Bone marrow (tissue), 2 donors: ENCODE results near the gene KRTAP4-2.
"Not testable (repeated sequence)": the region's sequence is repeated elsewhere in the genome, so short reads cannot be mapped to it uniquely, and the experiment has no call there.

Source experiments
- DNase-seq, 2 donors: peaks; one replicate each; lab custom pipeline; 2025; lab: John Stamatoyannopoulos, UW

The KRTAP4-2 gene

GRCh38 chr17:41177727-41178271 is at the start of gene KRTAP4-2:
Gene KRTAP4-2, minus strand, starts transcription at chr17:41178221. Its CDS starts 57 bp downstream, at chr17:41178164.
- DNase-seq, result no peak

DNA sequence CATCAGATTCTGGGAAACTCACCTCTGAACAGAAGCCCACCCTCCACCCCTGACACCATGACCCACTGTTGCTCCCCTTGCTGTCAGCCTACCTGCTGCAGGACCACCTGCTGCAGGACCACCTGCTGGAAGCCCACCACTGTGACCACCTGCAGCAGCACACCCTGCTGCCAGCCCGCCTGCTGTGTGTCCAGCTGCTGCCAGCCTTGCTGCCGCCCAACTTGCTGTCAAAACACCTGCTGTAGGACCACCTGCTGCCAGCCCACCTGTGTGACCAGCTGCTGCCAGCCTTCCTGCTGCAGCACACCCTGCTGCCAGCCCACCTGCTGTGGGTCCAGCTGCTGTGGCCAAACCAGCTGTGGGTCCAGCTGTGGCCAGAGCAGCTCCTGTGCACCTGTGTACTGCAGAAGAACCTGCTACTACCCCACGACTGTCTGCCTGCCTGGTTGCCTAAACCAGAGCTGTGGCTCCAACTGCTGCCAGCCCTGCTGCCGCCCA is 48.6 kb upstream of the KRTAP4-2 start, which contains the start of gene KRTAP9-2:
KRTAP9-2 (plus strand) TSS at position 51 of the 498 bp plus-strand sequence; CDS start at position 58, 7 bp downstream.
- DNase-seq, result not testable (repeated sequence)

DNA sequence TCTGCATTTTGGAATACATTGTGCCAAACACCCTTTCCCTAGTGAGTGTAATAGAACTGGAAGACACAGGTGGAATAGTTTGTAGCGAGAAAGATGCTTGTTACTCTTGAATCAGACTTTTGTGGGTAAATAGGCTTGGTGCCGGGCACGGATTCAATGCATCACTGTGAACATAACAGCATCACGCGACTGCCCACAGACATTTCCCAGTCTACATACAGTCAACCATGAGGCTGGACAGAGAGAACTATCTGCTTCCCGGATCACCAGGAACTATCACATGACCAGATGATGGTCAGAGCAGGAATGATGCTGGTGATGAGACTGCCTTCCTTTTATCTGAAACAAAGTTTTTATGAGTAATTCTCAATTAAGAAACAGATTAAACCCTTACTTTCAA is 48.0 kb upstream of the KRTAP4-2 start:
- no peak for DNase-seq

GRCh38 chr17:41223821-41224220 is 45.8 kb upstream of the KRTAP4-2 start:
- no peak for DNase-seq

DNA sequence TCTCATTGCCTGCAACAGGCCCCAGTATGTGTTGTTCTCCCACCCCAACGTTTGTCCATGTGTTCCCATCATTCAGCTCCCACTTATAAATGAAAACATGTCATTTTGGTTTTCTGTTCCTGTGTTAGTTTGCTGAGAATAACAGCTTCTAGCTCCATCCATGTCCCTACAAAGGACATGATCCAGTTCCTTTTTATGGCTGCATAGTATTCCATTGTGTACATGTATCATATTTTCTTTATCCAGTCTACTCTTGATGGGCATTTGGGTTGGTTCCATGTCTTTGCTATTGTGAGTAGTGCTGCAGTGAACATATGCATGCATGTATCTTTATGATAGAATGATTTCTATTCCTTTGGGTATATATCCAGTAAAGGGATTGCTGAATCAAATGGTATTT is 37.7 kb upstream of the KRTAP4-2 start:
- no peak for DNase-seq

- no peak for DNase-seq
Observed at GRCh38 chr17:41212524-41213169, 34.6 kb upstream of the KRTAP4-2 start.

DNA sequence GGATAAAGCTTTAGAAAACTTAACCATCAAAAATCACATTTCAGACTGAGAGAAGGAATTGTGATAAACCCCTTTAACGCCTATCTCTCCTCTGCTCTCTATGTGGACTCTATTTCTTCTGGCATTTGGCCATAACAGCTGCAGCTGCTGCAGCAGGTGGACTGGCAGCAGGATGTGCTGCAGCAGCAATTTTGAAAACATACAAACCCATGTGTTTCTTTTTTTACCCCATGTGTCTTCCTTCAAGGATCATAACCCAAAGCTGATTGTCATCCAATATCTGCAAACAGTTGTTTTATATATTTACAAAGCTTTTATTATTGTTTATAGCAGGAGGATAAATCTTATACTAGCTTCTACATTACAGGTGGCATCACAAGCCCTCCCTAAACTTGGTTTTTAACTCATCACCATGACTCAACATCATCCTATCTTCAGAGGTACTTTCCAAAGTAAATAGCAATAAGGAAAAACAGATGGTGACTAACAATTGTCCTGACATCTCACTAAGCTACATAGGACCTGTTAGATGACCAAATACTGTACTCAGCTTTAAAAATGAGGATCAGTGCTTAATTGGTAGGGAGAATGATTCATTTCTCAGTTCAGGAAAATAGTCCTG is 33.9 kb upstream of the KRTAP4-2 start:
- DNase-seq, result no peak

- DNase-seq, result no peak
Observed at GRCh38 chr17:41199421-41200078, 21.5 kb upstream of the KRTAP4-2 start.

DNA sequence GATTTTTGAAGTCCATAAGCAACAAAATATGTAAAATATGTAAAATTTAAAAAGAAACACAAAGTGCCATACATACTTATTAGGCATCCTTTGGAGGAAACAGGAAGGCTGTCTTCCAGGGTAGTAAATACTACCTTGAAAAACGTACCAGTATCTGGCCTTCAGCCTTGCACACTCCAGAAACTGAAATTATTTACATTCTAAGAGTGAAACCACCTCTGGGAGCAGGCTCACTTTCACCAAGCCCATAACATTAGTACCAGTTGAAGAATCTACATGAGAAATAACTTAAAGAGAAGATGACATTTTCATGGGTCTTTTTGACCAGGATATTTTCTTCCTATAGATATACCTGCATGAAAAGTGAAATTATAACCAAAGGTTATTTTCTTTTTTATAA is 18.0 kb upstream of the KRTAP4-2 start:
- no peak for DNase-seq

- no peak for DNase-seq
Observed at GRCh38 chr17:41190328-41190727, 12.3 kb upstream of the KRTAP4-2 start.

DNA sequence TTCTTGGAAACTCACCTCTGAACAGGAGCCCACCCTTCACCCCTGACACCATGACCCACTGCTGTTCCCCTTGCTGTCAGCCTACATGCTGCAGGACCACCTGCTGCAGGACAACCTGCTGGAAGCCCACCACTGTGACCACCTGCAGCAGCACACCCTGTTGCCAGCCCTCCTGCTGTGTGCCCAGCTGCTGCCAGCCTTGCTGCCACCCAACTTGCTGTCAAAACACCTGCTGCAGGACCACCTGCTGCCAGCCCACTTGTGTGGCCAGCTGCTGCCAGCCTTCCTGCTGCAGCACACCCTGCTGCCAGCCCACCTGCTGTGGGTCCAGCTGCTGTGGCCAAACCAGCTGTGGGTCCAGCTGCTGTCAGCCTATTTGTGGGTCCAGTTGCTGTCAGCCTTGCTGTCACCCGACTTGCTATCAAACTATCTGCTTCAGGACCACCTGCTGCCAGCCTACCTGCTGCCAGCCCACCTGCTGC is 11.9 kb upstream of the KRTAP4-2 start, which contains the start of gene KRTAP9-1:
KRTAP9-1 (plus strand) TSS at position 51 of the 482 bp plus-strand sequence; CDS start at position 51, 0 bp downstream.
- not testable (repeated sequence) for DNase-seq

DNA sequence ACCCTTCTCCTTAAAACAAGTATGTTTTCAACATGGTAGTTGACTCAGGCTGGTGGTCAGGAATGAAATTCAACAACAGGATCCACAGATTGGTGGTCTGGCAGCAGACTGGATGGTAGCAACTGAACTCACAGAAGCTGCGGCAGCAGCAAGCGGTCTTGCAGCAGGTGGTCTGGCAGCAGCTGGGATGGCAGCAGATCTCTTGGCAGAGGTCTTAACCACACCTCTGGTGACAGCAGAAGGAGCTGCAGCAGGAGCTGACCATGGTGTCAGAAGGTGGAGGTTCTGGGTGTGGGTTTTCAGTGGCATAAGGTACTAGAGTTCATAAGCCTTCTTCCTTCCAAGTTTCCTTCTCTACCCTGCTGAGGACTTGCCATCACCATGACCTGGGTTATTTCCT is 8.9 kb upstream of the KRTAP4-2 start:
- DNase-seq, result no peak

- no peak for DNase-seq
Observed at GRCh38 chr17:41185001-41185400, 7.0 kb upstream of the KRTAP4-2 start.

DNA sequence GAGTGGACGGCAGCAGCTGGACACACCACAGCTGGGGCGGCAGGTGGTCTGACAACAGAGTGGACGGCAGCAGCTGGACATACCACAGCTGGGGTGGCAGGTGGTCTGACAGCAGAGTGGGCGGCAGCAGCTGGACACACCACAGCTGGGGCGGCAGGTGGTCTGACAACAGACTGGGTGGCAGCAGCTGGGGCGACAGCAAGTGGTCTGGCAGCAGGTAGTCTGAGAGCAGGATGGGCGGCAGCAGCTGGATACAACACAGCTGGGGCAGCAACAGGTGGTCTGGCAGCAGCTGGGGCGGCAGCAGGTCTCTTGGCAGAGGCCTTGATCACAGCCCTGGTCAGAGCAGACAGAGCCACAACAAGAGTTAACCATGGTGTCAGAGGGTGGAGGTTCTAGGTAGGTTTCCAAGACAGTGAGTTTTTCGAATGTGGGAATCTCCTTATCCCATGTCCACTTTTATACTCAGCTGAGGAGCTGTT is 6.5 kb upstream of the KRTAP4-2 start, which contains the start of gene KRTAP4-1:
KRTAP4-1 (minus strand) TSS at position 432 of the 482 bp plus-strand sequence; CDS start at position 375, 57 bp downstream.
- no peak for DNase-seq

GRCh38 chr17:41178843-41179616 is 1.0 kb upstream of the KRTAP4-2 start:
- no peak for DNase-seq

DNA sequence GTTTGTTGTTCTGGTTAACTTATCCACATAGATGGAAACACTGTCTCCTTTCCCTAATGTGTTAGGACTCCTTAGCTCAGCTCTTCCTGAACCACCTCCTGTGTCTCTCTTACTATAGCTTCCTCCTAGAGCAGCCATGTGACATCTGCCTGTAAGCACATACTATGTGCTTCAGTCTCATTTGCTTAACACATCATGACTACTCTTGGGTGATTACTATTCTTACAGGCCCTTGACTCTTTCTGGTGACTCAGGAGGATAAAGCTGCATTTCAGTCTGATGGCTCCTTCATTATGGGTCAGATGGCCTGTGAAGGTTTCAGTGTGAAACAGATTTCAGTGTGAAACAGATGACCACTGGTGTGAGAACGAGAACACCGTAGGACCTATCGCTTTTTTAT is 320 bp upstream of the KRTAP4-2 start:
- DNase-seq, result no peak

DNA sequence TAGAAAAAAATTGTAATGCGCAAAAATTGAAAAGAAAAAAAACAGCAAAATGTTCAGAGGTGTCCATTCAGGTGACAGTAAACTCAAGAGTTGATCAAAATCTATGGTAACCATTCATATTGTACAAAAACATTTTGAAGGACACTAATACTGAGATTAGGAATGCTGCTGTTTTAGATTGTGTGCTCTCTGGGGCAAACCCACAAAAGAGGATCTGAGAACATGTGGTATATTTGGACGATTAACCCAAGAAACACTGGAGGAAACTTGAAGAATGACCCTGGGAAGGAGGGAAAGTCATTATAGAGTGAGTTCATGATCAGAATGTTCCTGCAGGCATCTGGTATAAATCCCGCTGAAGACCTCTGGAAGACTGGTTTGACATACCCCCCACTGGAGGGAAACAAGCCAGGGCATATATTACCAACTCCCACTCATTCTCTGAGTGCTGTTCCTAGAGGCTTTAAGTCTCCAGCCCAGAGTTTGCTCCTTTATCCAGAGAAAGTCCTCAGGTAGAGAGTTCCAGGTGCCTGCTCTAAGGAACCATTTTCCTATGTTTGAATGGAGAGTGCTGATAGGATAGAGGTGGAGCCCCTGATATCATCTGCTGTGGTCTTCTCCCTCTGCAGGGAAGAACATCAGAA is 1.2 kb downstream of the KRTAP4-2 start:
- DNase-seq, result no peak

DNA sequence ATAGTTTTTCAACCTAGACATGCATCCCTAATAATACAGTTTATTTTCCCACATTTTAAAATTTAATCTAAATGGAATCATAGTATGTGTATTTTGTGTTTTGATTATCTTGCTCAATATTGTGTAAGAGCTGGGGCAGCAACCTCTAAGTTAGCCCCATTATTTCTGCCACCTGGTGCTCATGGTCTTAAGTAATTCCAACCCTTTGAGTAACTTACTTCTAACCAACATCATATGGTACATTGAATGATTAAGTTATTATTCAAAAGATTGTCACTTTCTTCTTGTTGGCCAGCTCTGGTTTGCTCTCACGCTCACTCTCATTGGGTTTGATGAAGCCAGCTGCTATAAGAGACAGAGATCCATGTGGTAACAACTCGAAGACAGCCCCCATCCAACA is 6.1 kb downstream of the KRTAP4-2 start:
- no peak for DNase-seq

DNA sequence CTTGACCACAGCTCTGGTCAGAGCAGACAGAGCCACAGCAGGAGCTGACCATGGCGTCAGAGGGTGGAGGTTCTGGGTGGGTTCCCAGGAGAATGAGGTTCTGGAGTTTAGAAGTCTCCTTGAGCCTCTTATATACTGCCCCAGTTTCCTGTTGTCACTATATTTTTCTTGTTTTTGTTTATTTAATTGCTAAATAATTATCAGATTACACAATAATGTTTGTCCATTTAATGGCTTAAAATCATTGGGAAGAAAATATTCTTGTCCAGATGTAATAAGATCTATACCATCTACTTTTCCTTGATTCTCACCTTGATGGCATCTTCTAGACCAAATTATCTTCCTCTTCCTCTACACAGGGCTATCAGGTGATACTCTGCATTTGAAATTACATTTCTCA is 9.9 kb downstream of the KRTAP4-2 start, which contains the start of gene KRTAP4-3:
KRTAP4-3 (minus strand) TSS at position 101 of the 400 bp plus-strand sequence; CDS start at position 52, 49 bp downstream.
- no peak for DNase-seq

GRCh38 chr17:41167561-41167960 is 10.5 kb downstream of the KRTAP4-2 start:
- no peak for DNase-seq

GRCh38 chr17:41163828-41164227 is 14.2 kb downstream of the KRTAP4-2 start:
- DNase-seq, result no peak
